Nucleus accumbens (tissue), 56 donors: Measurements from ENCODE around the gene ADGRF1.
"Not testable (repeated sequence)": the region's sequence is repeated elsewhere in the genome, so short reads cannot be mapped to it uniquely, and the experiment has no call there.

Experiments used
- DNase-seq, 56 donors: peaks; one replicate each; lab custom pipeline; 2025; lab: John Stamatoyannopoulos, UW

The ADGRF1 gene

DNA sequence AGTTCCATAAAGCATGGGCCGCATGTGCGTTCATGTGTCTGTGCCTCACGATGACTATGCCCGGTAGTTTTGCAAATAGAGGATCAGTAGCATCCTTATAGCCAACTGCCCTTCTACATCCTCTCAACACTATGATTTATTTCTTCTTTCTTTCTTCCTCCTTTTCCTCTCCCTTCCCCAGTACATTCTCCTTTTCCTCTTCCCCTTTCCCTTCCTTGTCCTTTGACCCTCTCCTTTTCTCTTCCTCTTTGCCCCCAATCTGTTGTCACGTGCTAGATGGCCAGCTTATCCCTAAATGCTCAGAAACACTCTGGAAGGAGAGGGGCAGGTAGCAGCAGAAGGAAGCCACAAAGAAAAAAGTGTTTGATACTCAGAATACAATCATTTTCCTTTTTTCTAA is 20.2 kb upstream of the ADGRF1 start:
- DNase-seq, result no peak

DNA sequence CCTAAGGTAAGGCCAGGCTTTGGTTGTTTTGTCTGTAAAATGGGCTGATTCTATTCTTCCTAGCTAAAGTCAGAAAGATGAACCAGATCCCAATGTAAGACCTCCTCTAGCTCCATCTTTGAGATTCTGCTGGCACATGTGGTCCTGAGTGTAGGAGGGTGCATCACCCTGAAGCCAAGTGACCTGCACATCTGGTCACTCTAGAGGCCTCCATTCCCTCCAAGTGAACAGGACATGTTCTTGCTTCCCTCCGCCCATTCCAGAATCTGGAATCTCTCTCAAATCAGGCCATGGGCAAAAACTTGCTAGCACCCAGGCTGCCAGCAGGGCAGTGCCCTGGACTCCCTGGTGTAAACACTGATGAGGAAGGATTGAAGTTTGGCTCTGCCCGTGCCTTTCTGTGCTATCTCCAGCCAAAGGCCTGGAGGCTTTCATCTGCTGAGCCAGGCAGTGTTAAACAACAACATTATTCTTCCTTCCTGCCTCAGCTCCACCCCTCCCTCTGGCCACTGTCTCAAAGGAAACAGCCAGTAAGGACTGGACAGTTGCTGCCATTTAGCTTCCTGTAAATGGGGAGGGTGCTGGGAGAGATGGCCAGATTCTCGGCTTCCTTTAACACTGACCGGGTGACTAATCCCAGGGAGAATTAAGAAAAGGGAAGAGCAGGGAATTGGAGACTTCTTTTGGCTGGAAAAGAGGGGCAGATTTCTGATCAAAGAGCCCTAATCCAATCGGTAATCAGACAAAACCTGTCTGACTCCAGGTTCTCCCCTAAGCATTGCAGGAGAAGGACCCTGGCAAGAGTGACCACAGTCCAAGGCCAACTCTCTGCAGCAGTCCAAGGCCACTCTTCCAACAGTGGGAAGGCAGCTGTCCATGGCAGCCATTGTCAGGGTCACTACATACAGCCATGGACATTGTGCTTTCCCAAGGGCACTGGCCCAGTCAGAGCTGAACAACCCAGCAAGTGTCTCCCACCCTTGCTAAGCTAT is 19.5 kb upstream of the ADGRF1 start:
- peak in 31 of 56 donors; percentile 7 to 65 (median 35) for DNase-seq

DNA sequence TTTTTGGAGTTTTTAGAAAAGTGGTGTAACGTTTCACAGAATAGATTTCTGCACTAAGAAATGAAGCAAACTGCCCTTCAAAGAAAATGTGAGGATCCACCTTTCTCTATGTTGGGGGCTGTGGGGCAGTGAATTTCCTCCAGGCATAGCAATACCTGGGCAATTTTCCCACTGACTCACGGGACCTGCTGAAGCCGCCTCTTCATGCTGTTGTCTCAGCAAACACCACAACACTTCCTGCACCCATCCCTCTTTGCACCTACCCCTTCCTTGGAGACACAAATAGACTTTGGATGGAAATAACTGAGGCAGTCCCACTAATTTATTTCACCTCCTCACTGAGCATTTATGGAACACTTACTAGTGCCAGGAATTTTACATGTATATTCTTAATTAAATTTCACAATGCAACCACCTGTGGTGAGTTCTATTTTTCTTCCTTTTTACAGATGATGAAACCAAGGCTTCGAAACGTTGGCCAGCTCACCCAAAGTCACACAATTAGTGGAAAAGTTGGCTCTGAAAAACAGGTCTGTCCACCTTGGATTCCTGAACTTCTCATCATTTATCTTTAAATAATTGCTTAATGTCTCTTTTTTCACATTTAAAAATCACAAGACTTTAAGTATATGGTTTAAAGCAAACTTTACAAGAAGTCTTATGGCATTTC is 17.2 kb upstream of the ADGRF1 start:
- DNase-seq, result no peak

DNA sequence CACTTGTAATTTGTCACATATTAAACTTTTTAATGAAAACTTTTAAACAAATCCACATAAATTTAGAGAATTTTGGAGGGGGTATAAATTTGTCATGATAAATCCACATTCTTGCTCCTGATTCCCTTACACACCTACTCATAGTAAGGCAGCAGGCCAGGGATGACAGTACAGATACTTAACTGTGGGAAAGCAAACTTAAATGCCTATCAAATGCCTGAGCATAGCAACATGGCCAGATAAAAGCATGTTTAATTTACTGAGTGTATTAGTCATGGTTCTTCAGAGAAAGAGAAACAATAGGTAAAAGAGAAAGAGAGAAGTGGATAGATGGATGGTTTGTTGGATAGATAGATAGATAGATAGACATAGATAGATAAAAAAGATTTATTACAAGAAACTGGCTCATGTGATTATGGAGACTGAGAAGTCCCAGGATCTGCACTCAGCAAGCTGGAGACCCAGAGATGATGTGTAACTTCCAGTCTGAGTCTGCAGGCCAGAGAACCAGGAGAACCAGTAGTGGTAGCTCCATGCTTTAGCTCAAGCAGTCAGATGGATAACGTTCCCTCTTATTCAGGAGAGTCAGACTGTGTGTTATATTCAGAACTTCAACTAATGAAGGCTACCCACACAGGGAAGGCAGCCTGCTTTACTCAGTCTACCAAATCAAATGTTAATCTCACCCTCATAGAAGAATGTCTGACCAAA is 15.9 kb upstream of the ADGRF1 start:
- no peak for DNase-seq

DNA sequence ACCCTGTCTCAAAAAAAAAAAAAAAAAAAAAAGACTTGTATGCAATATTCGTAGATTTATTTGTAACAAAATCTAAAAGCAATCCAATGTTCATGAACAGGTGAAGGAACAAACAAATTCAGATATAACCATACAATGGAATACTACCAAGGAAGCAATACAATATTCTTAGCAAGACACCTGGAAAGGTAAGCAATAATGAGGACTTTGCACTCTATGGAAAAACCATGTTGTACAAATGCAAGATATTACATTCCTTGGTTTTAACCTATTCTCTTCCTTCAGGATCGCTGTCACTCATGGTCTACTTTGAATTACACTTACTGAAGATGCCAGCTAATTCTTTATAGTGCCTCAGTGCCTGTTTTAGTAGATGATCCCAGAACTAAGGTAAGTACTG is 14.7 kb upstream of the ADGRF1 start:
- DNase-seq, result no peak

DNA sequence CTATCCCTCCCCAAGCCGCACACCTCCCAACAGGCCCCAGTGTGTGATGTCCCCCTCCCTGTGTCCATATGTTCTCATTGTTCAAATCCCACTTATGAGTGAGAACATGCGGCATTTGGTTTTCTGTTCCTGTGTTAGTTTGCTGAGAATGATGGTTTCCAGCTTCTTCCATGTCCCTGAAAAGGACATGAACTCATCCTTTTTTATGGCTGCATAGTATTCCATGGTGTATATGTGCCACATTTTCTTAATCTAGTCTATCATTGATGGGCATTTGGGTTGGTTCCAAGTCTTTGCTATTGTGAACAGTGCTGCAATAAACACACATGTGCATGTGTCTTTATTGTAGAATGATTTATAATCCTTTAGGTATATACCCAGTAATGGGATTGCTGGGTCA is 12.2 kb upstream of the ADGRF1 start:
- not testable (repeated sequence) for DNase-seq

DNA sequence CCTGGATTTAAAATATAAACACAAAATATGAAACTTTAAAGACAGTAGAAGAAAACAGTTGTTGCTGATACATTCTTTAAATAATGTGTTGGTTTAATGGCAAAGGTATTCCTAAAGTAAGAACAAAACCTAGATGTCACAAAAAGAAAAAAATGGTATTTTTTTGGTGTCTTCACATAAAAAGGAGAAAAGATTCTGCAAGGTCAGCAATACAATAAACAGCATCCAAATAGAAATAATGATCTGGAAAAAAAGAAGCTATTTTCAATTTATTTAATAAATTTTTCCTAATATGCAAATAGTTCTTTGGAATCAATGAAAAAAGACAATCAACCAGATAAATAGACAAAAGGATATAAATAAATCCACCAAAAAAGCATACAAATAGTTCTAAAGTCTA is 6.5 kb upstream of the ADGRF1 start:
- no peak for DNase-seq

DNA sequence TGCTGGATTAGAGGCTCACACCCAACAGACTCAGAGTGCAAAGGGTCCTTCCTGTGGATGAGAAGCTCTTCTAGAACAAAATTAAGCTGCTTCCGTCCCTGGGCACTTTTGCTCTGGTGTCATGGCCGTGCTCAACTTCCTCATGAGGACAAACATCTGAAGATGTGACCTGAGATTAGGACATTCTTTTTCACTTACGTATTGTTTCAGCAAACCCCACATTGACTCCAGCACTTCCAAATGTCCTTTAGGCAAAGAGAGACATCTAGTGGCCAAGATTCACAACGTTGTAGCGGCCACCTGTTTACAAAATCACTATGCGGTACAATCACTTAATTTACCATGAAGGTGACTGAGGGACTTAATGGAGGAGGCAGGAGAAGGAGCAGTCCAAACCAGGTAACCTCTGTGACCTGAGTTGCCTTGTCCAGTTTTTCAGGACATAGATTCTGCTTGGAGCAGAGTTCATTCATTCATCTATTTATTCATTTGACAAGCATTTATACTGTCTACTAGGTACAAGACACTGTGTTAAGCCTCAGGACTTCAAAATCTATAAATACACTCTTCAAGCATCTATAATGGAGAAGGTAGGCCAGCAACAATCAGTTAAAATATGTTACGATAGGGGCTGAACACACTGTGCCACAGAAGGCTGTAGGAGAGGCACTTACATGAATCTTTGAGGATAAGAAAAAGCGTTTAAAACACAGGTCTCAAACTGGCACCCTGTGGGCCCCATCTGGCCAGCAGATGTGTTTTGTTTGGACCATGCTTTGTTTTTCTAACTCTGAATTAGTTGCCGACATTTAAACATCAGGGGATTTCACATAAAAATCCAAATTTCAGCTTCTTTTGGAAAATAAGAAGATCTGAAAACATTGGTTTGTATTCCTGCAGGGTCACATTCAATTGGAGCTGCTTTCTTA is 5.6 kb upstream of the ADGRF1 start:
- peak in 36 of 56 donors; percentile 0 to 54 (median 9) for DNase-seq

DNA sequence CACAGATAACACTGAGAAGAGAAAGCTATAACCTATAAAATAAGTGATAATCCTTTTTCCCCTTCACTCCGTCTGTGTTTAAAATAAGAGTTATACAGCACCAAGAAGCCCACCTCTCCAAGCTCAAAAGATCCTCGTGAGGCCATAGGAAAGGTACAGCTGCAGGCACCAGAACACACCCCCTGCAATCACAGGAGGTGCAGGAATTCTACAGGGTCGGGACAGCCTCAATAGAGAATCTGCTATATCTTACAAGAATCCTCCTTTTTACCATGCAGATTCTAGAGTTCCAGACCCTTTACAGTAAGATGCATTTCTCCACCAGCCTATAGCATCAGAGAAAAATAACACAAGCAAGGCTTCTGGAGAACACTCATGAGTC is 5.0 kb upstream of the ADGRF1 start:
- no peak for DNase-seq

DNA sequence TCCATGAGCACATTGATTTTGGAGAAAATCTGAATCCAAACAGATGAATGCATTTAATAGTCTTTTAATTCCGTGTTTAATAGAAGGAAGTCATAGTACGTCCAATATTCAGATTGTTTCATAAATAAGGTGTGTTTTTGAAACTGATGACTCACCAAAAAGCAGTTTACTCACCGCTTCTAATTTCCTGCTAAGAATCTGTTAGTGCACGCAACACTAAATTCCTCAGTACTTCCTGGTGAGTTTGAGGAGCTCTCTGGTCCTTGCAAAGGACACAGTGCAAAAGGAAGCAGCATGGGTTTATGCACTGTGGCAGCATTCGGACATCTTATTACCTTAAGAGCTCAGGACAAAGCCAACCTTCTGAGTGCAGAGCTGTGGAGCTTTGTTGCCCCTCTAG is 2.3 kb upstream of the ADGRF1 start:
- DNase-seq, result no peak

DNA sequence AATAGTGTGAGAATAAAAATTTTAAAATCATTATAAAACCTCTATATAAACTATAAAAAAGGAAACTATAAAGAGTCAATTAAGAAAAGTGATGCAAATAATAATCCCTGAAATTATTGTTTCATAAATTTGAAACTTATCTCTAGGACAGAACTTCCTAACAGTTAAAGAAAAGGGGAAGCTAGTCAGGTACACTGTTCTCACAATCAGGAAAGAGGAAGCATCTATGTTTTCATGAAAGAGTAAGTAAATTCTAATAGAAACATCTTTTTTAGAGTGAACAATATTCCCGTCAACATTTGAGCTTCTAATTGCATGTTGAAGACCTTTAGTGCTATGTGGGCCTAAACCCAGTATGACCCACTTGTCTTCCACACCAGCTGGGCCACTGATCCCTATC is 1.2 kb upstream of the ADGRF1 start:
- DNase-seq, result no peak

DNA sequence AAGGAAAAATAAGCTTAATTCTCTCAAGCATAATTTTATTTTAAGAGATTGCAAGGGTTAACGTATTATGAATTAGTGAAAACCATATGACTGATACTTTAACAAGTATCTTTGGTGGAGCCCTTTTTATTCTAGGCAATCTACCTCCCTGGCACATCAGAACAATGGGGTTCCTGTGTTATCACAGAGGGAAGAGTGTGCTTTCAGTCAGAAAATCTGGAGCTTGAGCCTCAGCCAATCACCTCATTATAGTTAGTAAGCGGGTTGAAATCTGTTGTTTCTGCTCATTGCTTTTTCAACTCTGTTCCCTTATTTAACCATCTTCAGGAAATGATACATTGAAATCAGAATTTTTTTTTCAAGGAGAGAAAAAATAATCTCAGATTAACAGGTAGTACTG is 391 bp downstream of the ADGRF1 start:
- no peak for DNase-seq

DNA sequence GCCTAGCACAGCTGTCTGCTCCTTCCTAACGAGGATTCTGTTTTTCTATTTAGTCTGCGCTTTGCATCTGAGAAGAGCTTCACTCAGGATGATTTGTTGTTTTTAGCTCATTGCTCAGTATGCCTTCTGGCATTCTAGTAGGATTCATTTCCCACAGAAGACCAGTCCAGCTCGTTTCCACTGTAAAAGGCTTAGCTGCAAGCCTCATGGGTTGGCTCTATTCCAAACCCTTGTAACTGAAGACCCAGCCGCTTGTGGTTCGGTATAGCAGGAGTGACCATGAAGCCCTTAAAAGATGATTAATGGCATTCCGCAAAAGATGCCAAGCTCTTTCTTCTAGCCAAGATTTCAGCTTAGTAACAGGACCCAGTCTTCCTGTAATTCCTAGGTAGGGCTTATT is 7.2 kb downstream of the ADGRF1 start:
- DNase-seq, result no peak

DNA sequence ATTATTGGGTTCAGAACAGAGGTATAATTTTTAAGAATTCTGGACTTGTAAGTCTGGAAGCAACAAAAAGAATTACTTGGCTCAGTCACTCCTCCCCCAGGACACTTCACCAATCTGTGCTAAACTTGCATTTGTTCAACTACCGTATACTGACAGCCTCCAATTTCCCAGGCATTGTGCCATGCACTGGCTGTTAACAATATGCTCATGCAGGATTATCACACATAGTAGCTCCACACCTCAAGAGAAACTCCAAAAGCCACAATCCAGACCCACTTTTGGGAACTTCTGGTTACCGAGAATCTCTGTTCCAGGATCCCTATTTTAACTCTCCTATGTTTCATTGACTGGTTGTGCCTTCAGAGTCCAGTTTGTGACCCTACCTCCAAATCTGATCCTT is 7.7 kb downstream of the ADGRF1 start:
- no peak for DNase-seq

DNA sequence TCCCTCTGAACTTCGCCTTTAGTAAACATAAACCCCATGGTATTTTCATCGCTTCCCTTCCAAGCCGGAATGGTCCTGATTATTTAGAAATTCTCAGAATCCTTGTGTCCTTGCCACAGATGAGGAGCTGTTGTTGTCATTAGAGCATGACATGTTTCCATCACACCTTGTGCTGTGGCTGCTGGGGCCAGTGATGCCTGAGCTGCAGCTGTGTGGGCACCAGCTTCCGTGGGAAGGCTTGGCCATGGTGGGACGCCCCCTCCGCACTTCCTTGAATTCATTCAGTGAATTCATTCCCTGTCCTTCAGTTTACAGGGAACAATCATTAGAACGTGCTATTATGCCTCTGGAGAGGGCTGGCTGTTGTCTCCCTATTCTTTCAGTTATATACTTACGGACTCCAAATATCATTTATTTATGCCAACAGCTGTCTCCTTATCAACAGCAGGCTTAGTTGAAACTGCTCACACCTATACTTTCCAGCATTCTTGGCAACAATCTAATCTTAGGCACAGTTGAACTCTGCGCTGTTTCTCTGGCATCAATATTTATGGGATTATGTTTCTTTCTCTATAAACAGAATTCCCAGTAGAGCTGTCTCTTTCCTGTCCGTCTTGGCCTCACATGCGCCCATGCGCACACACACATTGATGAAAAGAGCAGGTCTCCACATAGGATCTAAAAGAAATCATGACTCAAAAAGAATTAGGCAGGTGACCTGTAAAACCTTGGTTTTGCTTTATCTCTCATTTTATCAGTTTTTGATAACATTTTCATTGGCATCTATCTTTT is 9.0 kb downstream of the ADGRF1 start:
- DNase-seq, result no peak

DNA sequence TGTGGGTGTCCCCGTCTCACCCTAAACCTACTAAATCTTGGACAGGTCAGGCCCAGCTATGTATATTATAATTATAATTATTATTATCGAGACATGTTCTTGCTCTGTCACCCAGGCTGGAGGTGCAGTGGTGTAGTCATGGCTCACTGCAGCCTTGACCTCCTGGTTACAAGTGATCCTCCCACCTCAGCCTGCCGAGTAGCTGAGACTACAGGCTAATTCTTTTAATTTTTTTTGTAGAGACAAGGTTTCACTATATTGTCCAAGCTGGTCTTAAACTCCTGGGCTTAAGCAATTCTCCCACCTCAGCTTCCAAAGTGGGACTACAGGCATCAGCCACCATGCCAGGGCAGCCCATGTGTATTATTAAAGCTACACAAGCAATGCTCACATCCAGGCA is 10.5 kb downstream of the ADGRF1 start:
- DNase-seq, result no peak

DNA sequence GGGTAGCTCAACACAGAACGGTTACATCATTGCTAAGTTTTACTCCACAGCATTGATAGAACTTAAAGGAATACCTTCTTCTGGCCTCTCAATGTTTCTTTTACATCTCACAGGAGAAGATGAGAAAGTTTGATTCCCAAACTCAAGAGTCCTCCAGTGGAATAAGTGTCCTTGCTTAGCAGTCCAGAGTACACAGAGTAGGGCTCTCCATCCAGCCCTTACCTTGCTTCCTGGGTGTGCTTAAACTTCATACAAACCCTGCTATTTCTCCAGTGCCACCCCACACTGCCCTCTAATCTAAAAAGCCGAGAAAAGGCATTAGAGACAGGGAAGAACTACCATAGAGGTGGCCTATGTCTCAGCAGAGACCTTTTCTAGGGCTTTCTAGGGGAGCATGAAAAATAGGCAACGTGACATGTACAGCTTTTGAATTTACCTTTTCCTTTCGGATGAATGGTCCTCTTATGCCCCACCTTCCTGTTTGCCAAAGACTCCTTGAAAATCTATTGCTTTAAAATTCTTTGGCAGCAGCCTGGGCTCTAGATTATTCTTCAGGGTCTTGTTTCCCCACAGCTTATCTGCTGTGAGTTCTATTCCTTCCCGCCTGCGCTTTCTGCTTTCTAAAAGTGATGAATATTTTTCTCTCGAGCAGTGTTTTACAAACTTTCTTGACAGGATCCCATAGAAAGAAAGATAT is 12.1 kb downstream of the ADGRF1 start:
- DNase-seq, result no peak

DNA sequence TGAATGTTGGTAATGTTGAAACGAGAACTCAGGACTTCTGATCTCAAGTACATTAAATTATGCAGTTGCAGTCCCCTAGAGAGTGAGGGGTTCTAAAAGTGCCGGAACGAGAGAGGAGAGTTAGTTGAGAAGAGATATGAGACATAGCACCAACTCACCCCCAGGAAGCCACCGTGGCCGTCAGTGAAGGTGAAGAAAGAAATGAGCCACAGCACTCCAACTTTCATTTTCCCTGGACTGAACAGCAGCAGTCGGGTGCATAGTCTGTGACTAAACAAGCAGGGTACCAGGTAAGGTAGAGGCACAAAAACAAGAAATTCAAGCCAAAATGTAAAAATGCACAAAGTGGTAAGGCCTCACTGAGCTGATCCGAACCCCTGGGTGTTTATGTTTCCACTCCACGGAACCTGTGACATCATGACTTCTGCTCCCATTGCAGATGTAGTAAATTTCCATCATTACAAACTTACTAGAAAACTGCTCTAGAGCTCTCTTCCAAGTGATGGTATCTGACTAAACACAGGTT is 13.2 kb downstream of the ADGRF1 start:
- no peak for DNase-seq

DNA sequence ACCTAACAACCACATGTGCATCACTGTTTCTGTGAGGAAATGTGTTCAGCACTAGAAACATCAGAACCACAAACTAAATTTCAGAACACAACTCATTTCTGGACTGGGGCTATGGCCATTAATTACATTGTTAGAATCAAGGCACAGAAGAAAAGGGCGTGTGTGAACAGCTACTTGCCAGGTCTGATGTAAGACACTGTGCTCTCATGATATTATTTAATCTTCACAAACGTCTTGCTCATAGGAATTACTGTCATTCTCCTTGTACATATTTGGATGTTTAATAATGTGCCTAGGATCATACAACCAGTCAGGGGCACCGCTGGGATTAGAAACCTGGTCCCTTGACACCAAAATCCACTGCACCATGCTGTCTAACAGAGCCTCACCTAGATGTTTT is 14.8 kb downstream of the ADGRF1 start:
- DNase-seq, result no peak
